BE2C (cell line): ENCODE data around the gene AUTS2.
A peak's percentile ranks its signal among the peaks of the same experiment; 100 is the strongest.
"Not testable (repeated sequence)": the region's sequence is repeated elsewhere in the genome, so short reads cannot be mapped to it uniquely, and the experiment has no call there.

ENCODE experiments used
- DNase-seq: peaks from one replicate; pipeline ENCODE4 v3.0.0-alpha.2; 2020
- H3K27me3 ChIP-seq: fragments of 250-450 bp; sonication (Bioruptor Pico); 2 replicates; pipeline ENCODE4 v1.5.1; 2020; ENCODE audit warnings: mild to moderate bottlenecking
- H3K36me3 ChIP-seq: fragments of 250-450 bp; sonication (Bioruptor Pico); 2 replicates; pipeline ENCODE4 v1.5.1; 2020; ENCODE audit warnings: mild to moderate bottlenecking
- H3K4me1 ChIP-seq: fragments of 250-450 bp; sonication (Bioruptor Pico); 2 replicates; pipeline ENCODE4 v1.5.1; 2020
- H3K4me3 ChIP-seq: 2 replicates; pipeline ENCODE4 v1.5.1; 2011; ENCODE audit warnings: low read depth, low read length
- H3K9me3 ChIP-seq: fragments of 250-450 bp; sonication (Bioruptor Pico); 2 replicates; pipeline ENCODE4 v1.5.1; 2020
- TF ChIP-seq, protein P1 (sequence below): IDR thresholded peaks from 2 replicates; pipeline ENCODE4 v1.5.1; 2012; ENCODE audit warnings: mild to moderate bottlenecking, low read depth, low read length

Gene AUTS2

DNA sequence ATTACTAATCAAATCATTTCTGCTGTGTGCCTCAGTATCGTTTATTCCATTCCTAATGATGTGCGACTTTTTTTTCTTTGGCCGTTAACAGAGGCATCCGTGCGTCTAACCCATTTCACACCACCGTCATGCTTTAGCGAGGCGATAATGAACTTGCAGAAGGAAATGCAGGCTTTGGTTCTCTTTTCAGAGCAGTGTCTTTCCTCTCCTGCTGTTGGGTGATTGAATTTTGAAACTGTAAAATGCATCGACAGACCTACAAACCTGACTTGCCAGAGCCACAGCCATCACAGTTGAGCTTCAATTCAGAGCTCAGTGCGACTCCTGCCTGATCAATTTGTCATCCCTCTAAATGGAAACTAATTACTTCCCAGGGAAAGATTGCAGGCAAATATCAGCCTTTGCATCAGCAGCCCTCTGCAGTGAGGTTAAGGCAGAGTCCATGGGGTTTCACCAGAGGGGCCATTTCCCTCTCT, 1047.6 kb downstream of the AUTS2 start:
- no peaks in the 10 kb centered on the region for H3K27me3 ChIP-seq

DNA sequence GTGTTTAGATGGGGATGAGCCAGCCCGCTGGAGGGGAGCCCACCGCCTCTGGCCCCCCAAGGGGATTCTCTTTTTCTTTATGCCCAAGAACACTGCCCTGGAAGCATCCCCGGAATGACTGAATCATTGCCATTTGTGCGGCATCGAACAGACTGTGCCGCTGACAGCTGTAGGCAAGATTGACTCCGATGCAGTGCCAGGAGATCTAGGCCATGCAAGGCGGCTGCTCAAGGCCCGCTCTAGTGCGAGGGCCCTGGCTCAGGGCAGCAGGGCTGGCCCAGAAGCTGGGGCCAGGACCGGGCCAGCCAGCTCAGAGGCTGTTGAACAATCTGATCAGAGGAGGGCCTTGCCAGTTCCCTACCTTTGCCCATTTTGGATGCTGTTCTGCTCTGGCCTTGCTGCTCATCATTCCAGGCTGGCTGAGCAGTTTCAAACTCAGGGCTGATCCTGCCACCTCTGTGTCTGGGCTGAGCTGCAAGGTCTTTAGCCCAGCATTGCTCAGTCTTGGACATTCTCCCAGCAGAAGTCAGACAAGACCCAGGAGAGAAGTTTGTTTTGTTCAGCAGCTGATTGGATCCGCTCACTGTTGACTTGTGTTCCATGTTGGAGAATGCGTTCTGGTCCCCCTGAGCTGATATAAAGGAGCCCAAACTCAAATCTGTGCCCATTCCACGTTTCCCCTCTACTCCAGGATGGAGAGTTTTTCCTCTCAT, 1048.4 kb downstream of the AUTS2 start:
- Histone ChIP-seq H3K9me3 (no peaks in the 10 kb centered on the region), H3K4me1 (peaks cover 6% of the 10 kb centered on the region; the same call in 1 of the 2 replicates), H3K27me3 (no peaks in the 10 kb centered on the region), H3K36me3 (no peaks in the 10 kb centered on the region), H3K4me3 (no peak overlapping the region)
- TF ChIP-seq, protein P1, sequence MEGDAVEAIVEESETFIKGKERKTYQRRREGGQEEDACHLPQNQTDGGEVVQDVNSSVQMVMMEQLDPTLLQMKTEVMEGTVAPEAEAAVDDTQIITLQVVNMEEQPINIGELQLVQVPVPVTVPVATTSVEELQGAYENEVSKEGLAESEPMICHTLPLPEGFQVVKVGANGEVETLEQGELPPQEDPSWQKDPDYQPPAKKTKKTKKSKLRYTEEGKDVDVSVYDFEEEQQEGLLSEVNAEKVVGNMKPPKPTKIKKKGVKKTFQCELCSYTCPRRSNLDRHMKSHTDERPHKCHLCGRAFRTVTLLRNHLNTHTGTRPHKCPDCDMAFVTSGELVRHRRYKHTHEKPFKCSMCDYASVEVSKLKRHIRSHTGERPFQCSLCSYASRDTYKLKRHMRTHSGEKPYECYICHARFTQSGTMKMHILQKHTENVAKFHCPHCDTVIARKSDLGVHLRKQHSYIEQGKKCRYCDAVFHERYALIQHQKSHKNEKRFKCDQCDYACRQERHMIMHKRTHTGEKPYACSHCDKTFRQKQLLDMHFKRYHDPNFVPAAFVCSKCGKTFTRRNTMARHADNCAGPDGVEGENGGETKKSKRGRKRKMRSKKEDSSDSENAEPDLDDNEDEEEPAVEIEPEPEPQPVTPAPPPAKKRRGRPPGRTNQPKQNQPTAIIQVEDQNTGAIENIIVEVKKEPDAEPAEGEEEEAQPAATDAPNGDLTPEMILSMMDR, result no peak
- no peak for DNase-seq

More for the DNA sequence above, 1047.6 kb downstream of the AUTS2 start:
- no peak overlapping the region for H3K4me3 ChIP-seq
- H3K9me3 ChIP-seq, result no peaks in the 10 kb centered on the region
- peaks cover 6% of the 10 kb centered on the region; the same call in 1 of the 2 replicates for H3K4me1 ChIP-seq
- TF ChIP-seq, protein P1, result no peak
- no peaks in the 10 kb centered on the region for H3K36me3 ChIP-seq
- peak; percentile 33 for DNase-seq

GRCh38 chr7:70647801-70648498, 1049.7 kb downstream of the AUTS2 start:
- DNase-seq, result no peak
- Histone ChIP-seq H3K4me3 (no peak overlapping the region), H3K9me3 (no peaks in the 10 kb centered on the region), H3K36me3 (no peaks in the 10 kb centered on the region), H3K27me3 (no peaks in the 10 kb centered on the region), H3K4me1 (peaks cover 6% of the 10 kb centered on the region; the same call in 1 of the 2 replicates)
- TF ChIP-seq, protein P1, result no peak

GRCh38 chr7:70648499-70648861, 1050.2 kb downstream of the AUTS2 start:
- H3K4me3 ChIP-seq, H3K4me1 ChIP-seq, DNase-seq, H3K27me3 ChIP-seq, H3K9me3 ChIP-seq, H3K36me3 ChIP-seq: not testable (repeated sequence)

GRCh38 chr7:70649323-70649722, 1051.0 kb downstream of the AUTS2 start:
- H3K27me3 ChIP-seq, result no peaks in the 10 kb centered on the region
- no peak for DNase-seq
- TF ChIP-seq, protein P1, result no peak

DNA sequence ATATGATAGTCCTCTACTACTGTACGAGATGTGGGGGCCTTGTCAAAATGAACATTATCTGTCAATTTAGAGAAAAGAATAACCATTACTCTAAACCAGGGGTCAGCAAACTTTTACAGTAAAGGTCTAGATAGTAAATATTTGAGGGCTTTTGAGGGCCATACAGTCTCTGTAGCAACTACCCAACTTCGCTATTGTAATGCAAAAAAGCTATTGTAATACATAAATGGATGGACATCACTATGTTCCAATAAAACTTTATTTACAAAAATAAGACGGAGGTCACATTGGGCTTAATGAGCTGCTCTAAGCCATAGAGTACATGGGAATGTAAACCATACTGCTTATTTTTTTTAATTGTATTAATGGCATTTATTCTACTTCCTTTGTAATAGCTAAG, 1055.9 kb downstream of the AUTS2 start:
- no peak for DNase-seq
- Histone ChIP-seq H3K36me3 (no peaks in the 10 kb centered on the region), H3K9me3 (no peaks in the 10 kb centered on the region), H3K27me3 (no peaks in the 10 kb centered on the region), H3K4me3 (no peak overlapping the region), H3K4me1 (no peaks in the 10 kb centered on the region)
- TF ChIP-seq, protein P1, result no peak

More at GRCh38 chr7:70649323-70649722, 1051.0 kb downstream of the AUTS2 start:
- H3K4me3 ChIP-seq, result no peak overlapping the region
- H3K36me3 ChIP-seq, result no peaks in the 10 kb centered on the region
- H3K4me1 ChIP-seq, result peaks cover 6% of the 10 kb centered on the region; the same call in 1 of the 2 replicates
- H3K9me3 ChIP-seq, result no peaks in the 10 kb centered on the region
